GM21528 (cell line): ENCODE measurements around the gene SMAGP.
"Not testable (repeated sequence)": the region's sequence is repeated elsewhere in the genome, so short reads cannot be mapped to it uniquely, and the experiment has no call there.

Experiments used
- ATAC-seq: cut with Tn5 transposase; IDR thresholded peaks from one replicate; pipeline ENCODE4 v1.9.1; 2021; ENCODE audit warnings: mild to moderate bottlenecking, moderate library complexity; ENCODE audit not compliant: unreplicated experiment, low FRiP score

Gene SMAGP

DNA sequence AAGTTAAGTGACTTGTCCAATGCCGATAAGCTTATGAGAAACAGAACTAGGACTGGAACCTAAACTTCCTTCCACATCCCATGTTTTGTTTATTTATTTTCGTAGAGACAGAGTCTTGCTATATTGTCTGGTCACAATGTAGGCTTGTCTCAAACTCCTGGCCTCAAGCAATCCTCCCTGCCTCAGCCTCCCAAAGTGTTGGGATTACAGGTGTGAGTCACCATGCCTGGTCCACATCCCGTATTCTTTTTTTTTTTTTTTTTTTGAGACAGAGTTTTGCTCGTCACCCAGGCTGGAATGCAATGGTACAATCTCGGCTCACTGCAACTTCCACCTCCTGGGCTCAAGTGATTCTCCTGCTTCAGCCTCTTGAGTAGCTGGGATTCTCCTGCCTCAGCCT lies 43.1 kb downstream of the SMAGP start:
- not testable (repeated sequence) for ATAC-seq

DNA sequence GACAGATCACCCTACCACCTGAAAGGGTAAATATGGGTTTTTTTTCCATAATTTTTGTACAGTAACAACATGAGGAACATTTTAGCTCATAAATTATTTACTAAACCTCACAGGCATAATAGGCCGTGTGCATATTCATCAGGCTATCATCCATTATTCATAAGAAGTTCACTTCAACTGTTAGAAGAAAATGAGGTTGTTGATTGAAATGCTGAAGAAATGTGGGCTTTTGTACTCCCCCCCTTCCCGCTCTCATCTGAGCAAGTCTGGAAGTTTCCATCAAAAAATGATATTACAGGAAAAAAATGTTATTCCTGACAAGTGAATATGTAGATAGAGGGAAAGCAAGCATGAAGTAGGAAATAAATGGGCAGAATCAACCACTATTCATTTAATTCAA lies 44.4 kb downstream of the SMAGP start:
- ATAC-seq = no peak

DNA sequence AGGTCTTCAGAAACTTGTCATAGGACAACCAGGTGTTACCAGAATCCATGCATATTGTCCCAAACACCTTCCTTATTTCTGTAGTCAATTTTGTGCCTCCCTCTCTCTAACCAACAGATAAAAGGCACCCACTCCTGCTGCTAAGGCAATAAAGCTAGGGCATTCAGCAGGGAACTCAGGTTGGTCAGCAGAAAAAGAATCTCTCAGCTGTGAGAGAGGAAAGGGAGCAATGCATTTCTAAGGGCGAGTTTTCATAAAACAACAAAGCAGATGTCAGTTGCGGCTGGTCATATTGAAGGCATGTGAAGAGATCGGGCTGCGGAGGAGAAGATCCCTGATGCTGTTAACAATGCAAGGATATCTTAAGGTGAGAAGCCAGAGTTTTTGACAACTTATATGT lies 45.0 kb downstream of the SMAGP start:
- no peak for ATAC-seq

DNA sequence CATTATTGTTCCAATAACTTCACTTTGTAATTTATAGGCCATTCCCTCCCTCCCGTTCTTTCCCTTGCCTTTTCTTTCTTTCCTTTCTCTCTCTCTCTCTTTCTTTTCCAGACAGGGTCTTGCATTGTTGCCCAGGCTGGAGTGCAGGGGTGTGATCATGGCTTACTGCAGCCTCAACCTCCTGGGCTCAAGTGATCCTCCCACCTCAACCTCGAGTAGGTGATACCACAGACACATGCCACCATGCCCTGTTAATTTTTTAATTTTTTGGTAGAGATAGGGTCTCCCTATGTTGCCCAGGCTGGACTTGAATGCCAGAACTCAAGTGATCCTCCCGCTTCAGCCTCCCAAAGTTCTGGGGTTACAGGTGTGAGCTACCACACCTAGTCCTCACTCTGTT lies 45.6 kb downstream of the SMAGP start:
- ATAC-seq = no peak

GRCh38 chr12:51222461-51222860 lies 47.8 kb downstream of the SMAGP start:
- no peak for ATAC-seq

DNA sequence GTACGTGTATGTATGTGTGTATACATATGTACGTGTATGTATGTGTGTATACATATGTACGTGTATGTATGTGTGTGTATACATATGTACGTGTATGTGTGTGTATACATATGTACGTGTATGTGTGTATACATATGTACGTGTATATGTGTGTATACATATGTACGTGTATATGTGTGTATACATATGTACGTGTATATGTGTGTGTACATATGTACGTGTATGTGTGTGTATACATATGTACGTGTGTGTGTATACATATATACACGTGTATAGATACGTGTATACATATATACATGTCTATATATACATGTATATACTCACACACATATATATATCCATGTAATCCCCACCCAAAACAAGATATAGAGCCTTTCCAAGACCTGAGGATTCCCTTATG lies 50.4 kb downstream of the SMAGP start:
- not testable (repeated sequence) for ATAC-seq

- ATAC-seq = no peak
These were observed 50.9 kb downstream of the SMAGP start for GRCh38 chr12:51219322-51219721.

- no peak for ATAC-seq
These were observed 51.5 kb downstream of the SMAGP start for GRCh38 chr12:51218607-51219161.

GRCh38 chr12:51217968-51218606 lies 52.1 kb downstream of the SMAGP start, which contains the start of gene POU6F1:
TSS of gene POU6F1 (minus strand) at chr12:51218062. CDS start at chr12:51206836, 11,226 bp downstream.
- peak; percentile 77 for ATAC-seq

DNA sequence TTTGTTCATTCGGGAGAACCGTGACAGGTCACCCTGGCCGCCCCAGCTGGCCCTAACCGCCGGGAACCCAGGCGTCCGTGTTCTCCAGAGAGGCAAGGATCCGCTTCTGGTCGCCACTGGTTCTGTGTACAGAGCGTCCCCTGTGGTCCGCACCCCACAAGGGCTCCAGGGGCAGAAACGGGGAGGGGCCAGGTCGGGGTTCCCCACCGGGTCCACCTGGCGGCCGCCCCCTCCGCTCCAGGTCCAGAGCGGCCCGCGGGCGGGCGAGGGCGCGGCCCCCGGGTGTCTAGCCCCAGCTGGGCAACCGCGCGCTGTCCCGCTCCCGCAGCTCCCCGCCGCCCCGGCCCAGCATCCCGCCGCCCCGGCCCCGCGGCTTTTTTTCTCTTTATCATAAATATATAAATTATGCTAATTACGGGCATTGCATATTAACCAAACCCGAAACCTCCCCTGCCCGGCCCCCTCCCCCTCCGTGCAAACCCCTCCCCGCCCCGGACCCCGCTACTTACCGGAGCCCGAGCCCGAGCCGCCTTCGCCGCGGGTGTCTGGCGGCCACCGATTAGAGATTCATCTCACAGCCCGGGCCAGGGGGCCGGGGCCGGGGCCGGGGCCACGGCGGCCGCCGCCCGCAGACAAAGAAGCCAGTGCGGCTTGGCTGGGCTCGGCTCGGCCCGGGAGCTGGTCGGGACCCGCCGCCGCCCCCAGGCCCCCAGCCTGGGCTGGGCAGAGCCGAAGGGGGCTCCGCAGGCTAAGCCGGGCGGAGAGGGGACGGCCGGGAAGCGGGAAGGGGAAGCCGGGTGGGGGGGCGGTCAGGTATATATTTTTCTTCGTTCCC lies 52.9 kb downstream of the SMAGP start:
- peak; percentile 33 for ATAC-seq

DNA sequence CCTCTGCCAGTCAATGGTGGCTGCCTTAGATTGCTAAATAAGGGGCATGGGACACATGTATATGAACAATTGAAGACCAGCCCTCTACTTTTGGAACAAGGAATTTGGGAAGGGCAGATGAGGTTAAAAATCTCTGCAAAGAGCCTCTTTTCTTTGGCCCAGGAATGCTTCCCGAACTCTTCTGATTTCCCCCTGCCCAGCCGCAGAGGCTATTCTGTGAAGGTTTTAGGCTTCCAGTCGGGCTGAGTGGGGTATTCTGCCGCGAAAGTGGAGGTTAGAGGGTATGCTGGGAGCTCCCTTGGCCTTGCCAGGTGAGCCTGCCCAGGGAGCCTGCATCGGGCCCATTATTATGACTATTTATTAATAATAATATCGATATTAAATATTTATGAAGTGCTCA lies 53.6 kb downstream of the SMAGP start:
- no peak for ATAC-seq

DNA sequence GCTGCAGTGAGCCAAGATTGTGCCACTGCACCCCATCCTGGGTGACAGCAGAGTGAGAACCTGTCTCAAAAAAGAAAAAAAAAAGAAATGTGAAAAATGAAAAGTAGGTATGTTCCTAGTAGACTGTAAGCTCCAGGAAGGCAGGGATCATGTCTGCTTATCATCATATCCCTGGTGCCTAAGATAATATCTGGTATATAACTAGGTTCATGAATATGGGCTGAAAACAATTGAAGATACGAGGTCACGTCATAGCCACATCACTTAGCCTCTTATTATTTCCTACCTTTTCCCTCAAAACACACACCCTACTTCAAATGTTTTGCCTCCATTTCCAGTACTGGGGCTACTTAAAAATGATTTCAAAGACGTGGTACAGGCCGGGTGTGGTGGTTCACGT lies 55.3 kb downstream of the SMAGP start:
- ATAC-seq = no peak

DNA sequence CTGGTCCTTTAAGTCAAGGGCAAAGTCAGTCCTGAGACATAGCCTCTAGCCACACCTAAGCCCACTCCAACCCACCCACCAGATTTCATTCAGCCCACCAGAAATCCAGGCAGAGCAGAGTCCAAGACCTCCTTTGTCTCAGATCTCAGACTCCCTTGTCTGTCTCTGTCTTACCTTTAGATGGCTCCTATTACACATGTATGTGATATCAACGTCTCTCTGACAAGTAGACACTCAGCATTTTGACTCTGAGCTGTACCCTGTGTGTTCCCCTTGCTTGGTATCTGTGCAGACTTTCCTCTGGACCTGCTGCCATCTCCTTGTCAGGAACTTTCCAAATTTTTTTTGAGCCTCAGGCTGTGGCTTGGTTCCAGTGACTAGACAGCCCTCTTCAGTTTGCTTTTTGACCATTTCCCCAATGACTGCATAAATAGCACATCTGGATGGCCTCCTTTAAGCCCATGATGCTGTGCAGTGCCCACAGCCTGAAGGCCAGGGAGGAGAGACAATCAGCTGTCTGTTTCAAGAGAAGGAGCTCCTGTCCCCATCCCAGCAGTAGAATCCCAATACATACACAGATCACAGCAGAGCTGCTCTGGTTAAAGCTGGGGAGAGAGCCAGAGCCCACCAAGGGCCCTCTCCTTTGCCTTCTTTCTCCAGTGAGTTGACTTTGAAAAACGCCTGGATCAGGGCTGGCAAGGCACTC lies 59.4 kb downstream of the SMAGP start:
- no peak for ATAC-seq

- ATAC-seq = no peak
These were observed 61.0 kb downstream of the SMAGP start for GRCh38 chr12:51209259-51209658.

GRCh38 chr12:51208016-51208660 lies 62.1 kb downstream of the SMAGP start:
- no peak for ATAC-seq

DNA sequence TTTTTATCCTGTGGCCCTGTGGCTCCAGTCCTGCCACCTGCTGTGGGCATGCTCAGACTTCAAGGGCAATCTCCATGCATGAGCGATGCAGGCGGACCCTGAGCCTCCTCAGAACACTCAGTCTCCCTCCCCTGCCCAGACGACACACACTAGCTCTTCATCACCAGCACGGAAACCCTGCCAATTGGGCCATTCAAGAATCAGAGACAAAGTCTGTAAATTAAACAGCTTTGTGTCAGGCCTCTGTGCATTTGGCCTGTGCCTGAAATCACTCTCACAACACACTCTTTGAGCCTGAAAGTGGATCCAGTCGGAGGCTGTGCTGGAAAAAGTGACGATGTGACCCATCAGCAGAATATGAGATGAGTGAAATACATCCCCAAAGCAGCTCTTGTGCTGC lies 64.9 kb downstream of the SMAGP start:
- no peak for ATAC-seq

- ATAC-seq = no peak
These were observed 67.5 kb downstream of the SMAGP start for GRCh38 chr12:51202718-51203117.

GRCh38 chr12:51200806-51201205 lies 69.4 kb downstream of the SMAGP start:
- ATAC-seq = no peak

- ATAC-seq = no peak
These were observed 70.1 kb downstream of the SMAGP start for GRCh38 chr12:51200156-51200555.

GRCh38 chr12:51199366-51199945 lies 70.8 kb downstream of the SMAGP start:
- no peak for ATAC-seq
